ENCODE results near the gene CDH15. TPM values are rescaled to one million over a fixed set of nuclear protein-coding genes. Genes with fewer than 3 reads are reported as not detected.

CDH15 gene
- total and polyA plus RNA-seq, 2 of the 13 experiments (the other 11 are each of a cell fraction or from before 2014, with no cell fraction given) = 0.74 to 2.2 TPM

DNA sequence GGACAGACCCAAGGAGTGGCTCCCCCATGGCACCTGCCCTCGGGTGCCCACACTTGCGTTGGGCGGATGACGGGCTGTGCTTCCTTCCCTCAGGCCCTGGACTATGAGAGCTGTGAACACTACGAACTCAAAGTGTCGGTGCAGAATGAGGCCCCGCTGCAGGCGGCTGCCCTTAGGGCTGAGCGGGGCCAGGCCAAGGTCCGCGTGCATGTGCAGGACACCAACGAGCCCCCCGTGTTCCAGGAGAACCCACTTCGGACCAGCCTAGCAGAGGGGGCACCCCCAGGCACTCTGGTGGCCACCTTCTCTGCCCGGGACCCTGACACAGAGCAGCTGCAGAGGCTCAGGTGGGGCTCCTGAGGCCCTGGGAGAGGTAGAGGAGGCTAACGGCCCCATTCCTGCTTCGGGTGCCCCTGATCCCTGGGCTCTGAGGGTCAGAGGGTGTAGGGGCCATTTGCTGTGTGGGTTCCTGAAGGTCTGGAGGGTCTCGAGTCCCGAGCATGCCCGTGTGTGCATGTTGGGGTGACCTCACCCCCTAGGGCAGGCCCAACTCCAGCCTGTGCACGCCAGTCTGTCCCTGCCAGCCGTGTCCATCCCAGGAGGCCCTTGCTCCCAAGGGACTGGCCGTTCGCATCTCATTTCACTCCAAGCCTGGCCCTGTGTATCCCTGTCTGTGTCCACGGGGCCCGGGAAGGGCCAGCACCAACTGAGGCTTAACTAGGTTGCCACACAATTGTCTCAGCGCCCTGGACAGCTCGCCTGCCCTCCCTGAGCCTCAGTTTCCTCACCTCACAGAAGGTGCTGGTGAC lies 18.8 kb downstream of the CDH15 start (continued):
- TF ChIP-seq ZNF180 (CRISPR knock-in tag; IDR thresholded peaks at IDR 0.05; ENCODE audit: borderline replicate concordance, low read depth) (no peak), ZNF781 (CRISPR knock-in tag; IDR thresholded peaks at IDR 0.05; ENCODE audit: borderline replicate concordance, not compliant biosample characterization) (no peak), BORCS8-MEF2B (CRISPR knock-in tag; IDR thresholded peaks at IDR 0.05) (no peak; the same call in 1 of the 2 replicates), NR2F1 (CRISPR knock-in tag; IDR thresholded peaks at IDR 0.05) (no peak), MIER3 (CRISPR knock-in tag; IDR thresholded peaks at IDR 0.05; ENCODE audit: borderline replicate concordance) (no peak), ZNF547 (CRISPR knock-in tag; IDR thresholded peaks at IDR 0.05) (0 out of 2 replicates have a peak, but pooled peaks have one; percentile 26), ZNF205 (CRISPR knock-in tag; IDR thresholded peaks at IDR 0.05) (no peak), TBX2 (CRISPR knock-in tag; IDR thresholded peaks at IDR 0.05; ENCODE audit: borderline replicate concordance) (peak; percentile 60; the same call in 1 of the 2 replicates), HOXA3 (CRISPR knock-in tag; IDR thresholded peaks at IDR 0.05) (0 out of 2 replicates have a peak, but pooled peaks have one; percentile 18), MAZ (IDR thresholded peaks at IDR 0.05; ENCODE audit: borderline replicate concordance, low read depth, low read length) (no peak), MAZ (CRISPR knock-in tag; IDR thresholded peaks at IDR 0.05; ENCODE audit: low read depth) (peak; percentile 55; the same call in 1 of the 2 replicates), ZFP41 (CRISPR knock-in tag; IDR thresholded peaks at IDR 0.05; ENCODE audit: borderline replicate concordance) (no peak), GPN1 (CRISPR knock-in tag; IDR thresholded peaks at IDR 0.05; ENCODE audit: borderline replicate concordance) (no peak), NR1H2 (CRISPR knock-in tag; IDR thresholded peaks at IDR 0.05; ENCODE audit: borderline replicate concordance, low read depth) (no peak)
- TF ChIP-seq, protein P1, sequence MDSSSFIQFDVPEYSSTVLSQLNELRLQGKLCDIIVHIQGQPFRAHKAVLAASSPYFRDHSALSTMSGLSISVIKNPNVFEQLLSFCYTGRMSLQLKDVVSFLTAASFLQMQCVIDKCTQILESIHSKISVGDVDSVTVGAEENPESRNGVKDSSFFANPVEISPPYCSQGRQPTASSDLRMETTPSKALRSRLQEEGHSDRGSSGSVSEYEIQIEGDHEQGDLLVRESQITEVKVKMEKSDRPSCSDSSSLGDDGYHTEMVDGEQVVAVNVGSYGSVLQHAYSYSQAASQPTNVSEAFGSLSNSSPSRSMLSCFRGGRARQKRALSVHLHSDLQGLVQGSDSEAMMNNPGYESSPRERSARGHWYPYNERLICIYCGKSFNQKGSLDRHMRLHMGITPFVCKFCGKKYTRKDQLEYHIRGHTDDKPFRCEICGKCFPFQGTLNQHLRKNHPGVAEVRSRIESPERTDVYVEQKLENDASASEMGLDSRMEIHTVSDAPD (CRISPR knock-in tag; IDR thresholded peaks at IDR 0.05) = no peak
- TF ChIP-seq, protein P2, sequence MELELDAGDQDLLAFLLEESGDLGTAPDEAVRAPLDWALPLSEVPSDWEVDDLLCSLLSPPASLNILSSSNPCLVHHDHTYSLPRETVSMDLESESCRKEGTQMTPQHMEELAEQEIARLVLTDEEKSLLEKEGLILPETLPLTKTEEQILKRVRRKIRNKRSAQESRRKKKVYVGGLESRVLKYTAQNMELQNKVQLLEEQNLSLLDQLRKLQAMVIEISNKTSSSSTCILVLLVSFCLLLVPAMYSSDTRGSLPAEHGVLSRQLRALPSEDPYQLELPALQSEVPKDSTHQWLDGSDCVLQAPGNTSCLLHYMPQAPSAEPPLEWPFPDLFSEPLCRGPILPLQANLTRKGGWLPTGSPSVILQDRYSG (CRISPR knock-in tag; IDR thresholded peaks at IDR 0.05) = no peak
- TF ChIP-seq, protein P3, sequence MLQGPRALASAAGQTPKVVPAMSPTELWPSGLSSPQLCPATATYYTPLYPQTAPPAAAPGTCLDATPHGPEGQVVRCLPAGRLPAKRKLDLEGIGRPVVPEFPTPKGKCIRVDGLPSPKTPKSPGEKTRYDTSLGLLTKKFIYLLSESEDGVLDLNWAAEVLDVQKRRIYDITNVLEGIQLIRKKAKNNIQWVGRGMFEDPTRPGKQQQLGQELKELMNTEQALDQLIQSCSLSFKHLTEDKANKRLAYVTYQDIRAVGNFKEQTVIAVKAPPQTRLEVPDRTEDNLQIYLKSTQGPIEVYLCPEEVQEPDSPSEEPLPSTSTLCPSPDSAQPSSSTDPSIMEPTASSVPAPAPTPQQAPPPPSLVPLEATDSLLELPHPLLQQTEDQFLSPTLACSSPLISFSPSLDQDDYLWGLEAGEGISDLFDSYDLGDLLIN (CRISPR knock-in tag; IDR thresholded peaks at IDR 0.05; ENCODE audit: borderline replicate concordance) = no peak
- TF ChIP-seq, protein P4, sequence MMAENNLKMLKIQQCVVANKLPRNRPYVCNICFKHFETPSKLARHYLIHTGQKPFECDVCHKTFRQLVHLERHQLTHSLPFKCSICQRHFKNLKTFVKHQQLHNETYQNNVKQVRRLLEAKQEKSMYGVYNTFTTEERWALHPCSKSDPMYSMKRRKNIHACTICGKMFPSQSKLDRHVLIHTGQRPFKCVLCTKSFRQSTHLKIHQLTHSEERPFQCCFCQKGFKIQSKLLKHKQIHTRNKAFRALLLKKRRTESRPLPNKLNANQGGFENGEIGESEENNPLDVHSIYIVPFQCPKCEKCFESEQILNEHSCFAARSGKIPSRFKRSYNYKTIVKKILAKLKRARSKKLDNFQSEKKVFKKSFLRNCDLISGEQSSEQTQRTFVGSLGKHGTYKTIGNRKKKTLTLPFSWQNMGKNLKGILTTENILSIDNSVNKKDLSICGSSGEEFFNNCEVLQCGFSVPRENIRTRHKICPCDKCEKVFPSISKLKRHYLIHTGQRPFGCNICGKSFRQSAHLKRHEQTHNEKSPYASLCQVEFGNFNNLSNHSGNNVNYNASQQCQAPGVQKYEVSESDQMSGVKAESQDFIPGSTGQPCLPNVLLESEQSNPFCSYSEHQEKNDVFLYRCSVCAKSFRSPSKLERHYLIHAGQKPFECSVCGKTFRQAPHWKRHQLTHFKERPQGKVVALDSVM (CRISPR knock-in tag; IDR thresholded peaks at IDR 0.05) = no peak
- TF ChIP-seq, protein P5, sequence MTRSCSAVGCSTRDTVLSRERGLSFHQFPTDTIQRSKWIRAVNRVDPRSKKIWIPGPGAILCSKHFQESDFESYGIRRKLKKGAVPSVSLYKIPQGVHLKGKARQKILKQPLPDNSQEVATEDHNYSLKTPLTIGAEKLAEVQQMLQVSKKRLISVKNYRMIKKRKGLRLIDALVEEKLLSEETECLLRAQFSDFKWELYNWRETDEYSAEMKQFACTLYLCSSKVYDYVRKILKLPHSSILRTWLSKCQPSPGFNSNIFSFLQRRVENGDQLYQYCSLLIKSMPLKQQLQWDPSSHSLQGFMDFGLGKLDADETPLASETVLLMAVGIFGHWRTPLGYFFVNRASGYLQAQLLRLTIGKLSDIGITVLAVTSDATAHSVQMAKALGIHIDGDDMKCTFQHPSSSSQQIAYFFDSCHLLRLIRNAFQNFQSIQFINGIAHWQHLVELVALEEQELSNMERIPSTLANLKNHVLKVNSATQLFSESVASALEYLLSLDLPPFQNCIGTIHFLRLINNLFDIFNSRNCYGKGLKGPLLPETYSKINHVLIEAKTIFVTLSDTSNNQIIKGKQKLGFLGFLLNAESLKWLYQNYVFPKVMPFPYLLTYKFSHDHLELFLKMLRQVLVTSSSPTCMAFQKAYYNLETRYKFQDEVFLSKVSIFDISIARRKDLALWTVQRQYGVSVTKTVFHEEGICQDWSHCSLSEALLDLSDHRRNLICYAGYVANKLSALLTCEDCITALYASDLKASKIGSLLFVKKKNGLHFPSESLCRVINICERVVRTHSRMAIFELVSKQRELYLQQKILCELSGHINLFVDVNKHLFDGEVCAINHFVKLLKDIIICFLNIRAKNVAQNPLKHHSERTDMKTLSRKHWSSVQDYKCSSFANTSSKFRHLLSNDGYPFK (CRISPR knock-in tag; IDR thresholded peaks at IDR 0.05; ENCODE audit: borderline replicate concordance) = no peak; the same call in 1 of the 2 replicates
